Hypothalamus (tissue), 51 donors: ENCODE measurements around the gene R3HDM2.
"Not testable (repeated sequence)": the region's sequence is repeated elsewhere in the genome, so short reads cannot be mapped to it uniquely, and the experiment has no call there.

Experiments
- DNase-seq, 51 donors: peaks; one replicate each; lab custom pipeline; 2025; lab: John Stamatoyannopoulos, UW

R3HDM2 gene

GRCh38 chr12:57386187-57386720 is 44.6 kb downstream of the R3HDM2 start:
- no peak for DNase-seq

- no peak for DNase-seq
Observed at GRCh38 chr12:57385586-57385985, 45.3 kb downstream of the R3HDM2 start.

GRCh38 chr12:57384478-57384877 is 46.4 kb downstream of the R3HDM2 start:
- no peak for DNase-seq

- DNase-seq, result no peak
Observed at GRCh38 chr12:57381693-57382220, 49.1 kb downstream of the R3HDM2 start.

- DNase-seq, result no peak
Observed at GRCh38 chr12:57380300-57380699, 50.5 kb downstream of the R3HDM2 start.

- no peak for DNase-seq
Observed at GRCh38 chr12:57377103-57377840, 53.6 kb downstream of the R3HDM2 start.

GRCh38 chr12:57372233-57372632 is 58.6 kb downstream of the R3HDM2 start:
- peak in 4 of 51 donors; percentile 2 to 30 (median 10) for DNase-seq

GRCh38 chr12:57370696-57371095 is 60.1 kb downstream of the R3HDM2 start:
- DNase-seq, result no peak

GRCh38 chr12:57370072-57370471 is 60.8 kb downstream of the R3HDM2 start:
- no peak for DNase-seq

- DNase-seq, result no peak
Observed at GRCh38 chr12:57369202-57369601, 61.6 kb downstream of the R3HDM2 start.

GRCh38 chr12:57368349-57369095 is 62.3 kb downstream of the R3HDM2 start:
- no peak for DNase-seq

- DNase-seq, result no peak
Observed at GRCh38 chr12:57367121-57367520, 63.7 kb downstream of the R3HDM2 start.

- no peak for DNase-seq
Observed at GRCh38 chr12:57366315-57366714, 64.5 kb downstream of the R3HDM2 start.

GRCh38 chr12:57364156-57364555 is 66.7 kb downstream of the R3HDM2 start:
- not testable (repeated sequence) for DNase-seq

- no peak for DNase-seq
Observed at GRCh38 chr12:57360468-57360867, 70.4 kb downstream of the R3HDM2 start.

- no peak for DNase-seq
Observed at GRCh38 chr12:57358646-57359045, 72.2 kb downstream of the R3HDM2 start.

GRCh38 chr12:57355734-57356133 is 75.1 kb downstream of the R3HDM2 start:
- no peak for DNase-seq

GRCh38 chr12:57352166-57352565 is 78.7 kb downstream of the R3HDM2 start:
- no peak for DNase-seq

GRCh38 chr12:57347284-57347683 is 83.6 kb downstream of the R3HDM2 start:
- no peak for DNase-seq

- no peak for DNase-seq
Observed at GRCh38 chr12:57343703-57344378, 87.0 kb downstream of the R3HDM2 start.

GRCh38 chr12:57342207-57342691 is 88.6 kb downstream of the R3HDM2 start:
- DNase-seq, result peak in 34 of 51 donors; percentile 0 to 73 (median 14)
